ENCODE data around the gene FHOD3.

The FHOD3 gene

DNA sequence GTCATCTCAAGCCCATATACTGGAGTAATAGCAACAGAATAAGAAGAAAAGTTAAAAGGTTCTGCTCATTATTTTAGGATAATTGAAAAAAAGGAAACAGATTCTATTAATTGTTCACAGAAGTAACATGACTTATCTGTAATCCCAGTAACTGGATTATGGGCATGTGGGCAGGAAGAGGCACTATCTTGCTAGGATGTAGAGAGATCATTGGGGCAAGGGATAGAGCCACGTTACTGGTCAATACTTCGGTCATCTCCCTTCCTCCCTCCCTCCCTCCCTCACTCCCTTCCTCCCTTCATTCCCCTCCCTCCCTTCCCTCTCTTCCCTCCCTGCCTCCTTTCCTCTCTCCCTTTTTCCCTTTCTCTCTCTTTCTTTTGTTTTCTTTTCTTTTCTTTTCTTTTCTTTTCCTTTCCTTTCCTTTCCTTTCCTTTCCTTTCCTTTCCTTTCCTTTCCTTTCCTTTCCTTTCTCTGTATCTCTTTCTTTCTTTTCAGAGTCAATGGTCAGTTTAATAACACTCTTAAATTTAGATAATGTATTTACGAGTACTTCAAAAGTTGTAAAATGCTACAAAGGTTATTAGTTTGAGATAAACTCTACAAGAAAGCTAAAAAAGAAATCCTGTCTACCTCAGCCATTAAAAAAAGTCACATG, 82.8 kb downstream of the FHOD3 start:
- TF ChIP-seq CEBPB (IDR thresholded peaks at IDR 0.05): no peak
- TF ChIP-seq TCF12 (IDR thresholded peaks at IDR 0.05; ENCODE audit: low read depth): no peak
- TF ChIP-seq FOXM1 (IDR thresholded peaks at IDR 0.05; ENCODE audit: borderline replicate concordance, low read depth): no peak
- no peak for TF ChIP-seq EGR1 (IDR thresholded peaks at IDR 0.05)
- TF ChIP-seq, protein P1, sequence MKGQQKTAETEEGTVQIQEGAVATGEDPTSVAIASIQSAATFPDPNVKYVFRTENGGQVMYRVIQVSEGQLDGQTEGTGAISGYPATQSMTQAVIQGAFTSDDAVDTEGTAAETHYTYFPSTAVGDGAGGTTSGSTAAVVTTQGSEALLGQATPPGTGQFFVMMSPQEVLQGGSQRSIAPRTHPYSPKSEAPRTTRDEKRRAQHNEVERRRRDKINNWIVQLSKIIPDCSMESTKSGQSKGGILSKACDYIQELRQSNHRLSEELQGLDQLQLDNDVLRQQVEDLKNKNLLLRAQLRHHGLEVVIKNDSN (IDR thresholded peaks at IDR 0.05): no peak
- no peak for TF ChIP-seq YY1 (IDR thresholded peaks at IDR 0.05; ENCODE audit: low read depth)
- no peak for TF ChIP-seq EP300 (IDR thresholded peaks at IDR 0.05; ENCODE audit: borderline replicate concordance)
- no peak for TF ChIP-seq ZBTB7A (IDR thresholded peaks at IDR 0.05; ENCODE audit: low read depth)
- TF ChIP-seq CREB1 (IDR thresholded peaks at IDR 0.05; ENCODE audit: low read depth): no peak
- no peak for TF ChIP-seq NFIC (IDR thresholded peaks at IDR 0.05)
- TF ChIP-seq, protein P2, sequence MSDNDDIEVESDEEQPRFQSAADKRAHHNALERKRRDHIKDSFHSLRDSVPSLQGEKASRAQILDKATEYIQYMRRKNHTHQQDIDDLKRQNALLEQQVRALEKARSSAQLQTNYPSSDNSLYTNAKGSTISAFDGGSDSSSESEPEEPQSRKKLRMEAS (IDR thresholded peaks at IDR 0.05): no peak
- no peak for TF ChIP-seq TEAD4 (IDR thresholded peaks at IDR 0.05)
- TF ChIP-seq, protein P3, sequence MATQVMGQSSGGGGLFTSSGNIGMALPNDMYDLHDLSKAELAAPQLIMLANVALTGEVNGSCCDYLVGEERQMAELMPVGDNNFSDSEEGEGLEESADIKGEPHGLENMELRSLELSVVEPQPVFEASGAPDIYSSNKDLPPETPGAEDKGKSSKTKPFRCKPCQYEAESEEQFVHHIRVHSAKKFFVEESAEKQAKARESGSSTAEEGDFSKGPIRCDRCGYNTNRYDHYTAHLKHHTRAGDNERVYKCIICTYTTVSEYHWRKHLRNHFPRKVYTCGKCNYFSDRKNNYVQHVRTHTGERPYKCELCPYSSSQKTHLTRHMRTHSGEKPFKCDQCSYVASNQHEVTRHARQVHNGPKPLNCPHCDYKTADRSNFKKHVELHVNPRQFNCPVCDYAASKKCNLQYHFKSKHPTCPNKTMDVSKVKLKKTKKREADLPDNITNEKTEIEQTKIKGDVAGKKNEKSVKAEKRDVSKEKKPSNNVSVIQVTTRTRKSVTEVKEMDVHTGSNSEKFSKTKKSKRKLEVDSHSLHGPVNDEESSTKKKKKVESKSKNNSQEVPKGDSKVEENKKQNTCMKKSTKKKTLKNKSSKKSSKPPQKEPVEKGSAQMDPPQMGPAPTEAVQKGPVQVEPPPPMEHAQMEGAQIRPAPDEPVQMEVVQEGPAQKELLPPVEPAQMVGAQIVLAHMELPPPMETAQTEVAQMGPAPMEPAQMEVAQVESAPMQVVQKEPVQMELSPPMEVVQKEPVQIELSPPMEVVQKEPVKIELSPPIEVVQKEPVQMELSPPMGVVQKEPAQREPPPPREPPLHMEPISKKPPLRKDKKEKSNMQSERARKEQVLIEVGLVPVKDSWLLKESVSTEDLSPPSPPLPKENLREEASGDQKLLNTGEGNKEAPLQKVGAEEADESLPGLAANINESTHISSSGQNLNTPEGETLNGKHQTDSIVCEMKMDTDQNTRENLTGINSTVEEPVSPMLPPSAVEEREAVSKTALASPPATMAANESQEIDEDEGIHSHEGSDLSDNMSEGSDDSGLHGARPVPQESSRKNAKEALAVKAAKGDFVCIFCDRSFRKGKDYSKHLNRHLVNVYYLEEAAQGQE (IDR thresholded peaks at IDR 0.05; ENCODE audit: low read depth): no peak
- no peak for TF ChIP-seq RAD21 (IDR thresholded peaks at IDR 0.05; ENCODE audit: low read depth)
- no peak for TF ChIP-seq TAF1 (IDR thresholded peaks at IDR 0.05; ENCODE audit: low read depth)

DNA sequence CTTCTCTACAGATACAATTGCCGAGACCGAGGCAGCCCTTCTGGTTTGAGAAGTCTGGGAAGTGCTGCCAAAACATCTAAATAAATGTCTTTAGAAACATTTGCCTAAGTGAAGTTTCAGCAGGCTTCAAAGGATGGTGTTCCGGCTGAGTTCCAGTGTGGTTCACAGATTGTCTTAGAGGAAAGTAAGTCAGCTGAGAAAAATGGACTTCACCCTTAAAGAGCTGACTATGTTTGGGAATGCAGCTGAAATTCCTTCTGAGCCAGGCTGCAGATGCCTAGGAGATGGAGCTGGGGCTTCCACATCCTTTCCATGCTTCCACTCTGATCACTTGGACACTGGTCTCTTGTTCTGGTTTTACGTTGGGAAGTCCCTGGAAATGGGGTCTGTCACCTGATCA, 83.6 kb downstream of the FHOD3 start:
- no peak for TF ChIP-seq CREB1 (IDR thresholded peaks at IDR 0.05; ENCODE audit: low read depth)

DNA sequence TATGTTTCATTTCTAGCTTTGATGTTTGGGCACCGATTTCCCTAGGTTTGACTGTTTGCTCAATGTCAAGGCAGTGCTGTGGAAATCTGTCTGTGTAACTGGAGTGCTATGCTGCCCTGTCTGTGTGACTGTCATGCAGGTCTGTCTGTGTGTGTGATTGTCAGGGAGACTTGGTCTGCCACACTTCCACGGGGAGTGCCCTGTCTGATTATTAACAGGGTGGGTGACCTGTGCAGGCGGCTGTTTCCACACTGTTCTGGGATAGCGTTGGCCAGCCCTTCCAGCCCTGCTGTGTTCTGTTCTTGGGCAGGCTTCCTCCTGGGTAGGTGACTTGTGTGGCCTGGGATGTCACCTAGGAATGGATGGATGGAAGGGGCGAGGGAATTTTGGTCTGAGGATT, 85.3 kb downstream of the FHOD3 start:
- TF ChIP-seq TCF12 (IDR thresholded peaks at IDR 0.05; ENCODE audit: low read depth) (no peak), NFIC (IDR thresholded peaks at IDR 0.05) (no peak), YY1 (IDR thresholded peaks at IDR 0.05; ENCODE audit: low read depth) (no peak), ZBTB7A (IDR thresholded peaks at IDR 0.05; ENCODE audit: low read depth) (no peak), RAD21 (IDR thresholded peaks at IDR 0.05; ENCODE audit: low read depth) (no peak), CEBPB (IDR thresholded peaks at IDR 0.05) (no peak), TAF1 (IDR thresholded peaks at IDR 0.05; ENCODE audit: low read depth) (no peak), TEAD4 (IDR thresholded peaks at IDR 0.05) (no peak), EP300 (IDR thresholded peaks at IDR 0.05; ENCODE audit: borderline replicate concordance) (no peak), EGR1 (IDR thresholded peaks at IDR 0.05) (no peak), FOXM1 (IDR thresholded peaks at IDR 0.05; ENCODE audit: borderline replicate concordance, low read depth) (no peak), CREB1 (IDR thresholded peaks at IDR 0.05; ENCODE audit: low read depth) (no peak)
- TF ChIP-seq, protein P2 (IDR thresholded peaks at IDR 0.05): no peak
- TF ChIP-seq, protein P3 (IDR thresholded peaks at IDR 0.05; ENCODE audit: low read depth): no peak
- TF ChIP-seq, protein P1 (IDR thresholded peaks at IDR 0.05): no peak

DNA sequence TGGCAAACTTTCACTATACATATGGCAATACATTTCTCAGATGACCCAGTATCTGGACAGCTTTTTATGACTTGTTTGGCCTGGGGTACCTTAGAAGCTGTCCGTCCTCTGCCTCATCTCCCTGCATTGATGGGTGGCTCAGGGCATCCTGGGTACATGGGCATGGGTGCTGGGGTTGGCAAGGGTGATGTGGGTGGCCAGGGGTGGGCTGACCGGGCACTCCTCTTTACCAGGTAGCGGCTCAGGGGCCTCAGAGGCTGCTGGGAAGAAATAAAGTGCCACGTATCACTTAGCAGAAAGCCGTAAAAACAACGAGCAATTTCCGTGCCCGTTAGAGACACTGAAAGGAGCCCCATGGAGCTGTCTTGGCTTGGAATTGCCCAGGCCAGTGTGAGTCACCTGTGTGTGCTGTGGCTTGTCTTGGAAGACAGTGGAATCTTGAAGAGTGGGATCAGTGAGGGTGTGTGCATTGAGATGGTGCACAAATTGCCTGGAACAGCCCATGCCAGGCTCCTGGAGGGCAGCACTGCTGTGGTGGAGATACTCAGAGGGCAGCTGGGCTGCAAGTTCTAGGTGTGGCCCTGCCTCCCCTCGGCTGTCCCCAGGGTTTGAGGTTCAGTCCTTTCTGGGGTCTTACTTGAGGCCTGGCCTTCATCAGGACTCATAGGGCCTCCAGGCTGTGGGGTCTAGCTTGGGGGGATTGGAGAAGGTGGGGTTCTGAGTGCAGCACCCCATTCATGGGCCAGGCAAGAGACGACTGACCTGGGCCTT, 88.8 kb downstream of the FHOD3 start:
- TF ChIP-seq EP300 (IDR thresholded peaks at IDR 0.05; ENCODE audit: borderline replicate concordance) (no peak), RAD21 (IDR thresholded peaks at IDR 0.05; ENCODE audit: low read depth) (no peak), YY1 (IDR thresholded peaks at IDR 0.05; ENCODE audit: low read depth) (no peak), TCF12 (IDR thresholded peaks at IDR 0.05; ENCODE audit: low read depth) (no peak), TAF1 (IDR thresholded peaks at IDR 0.05; ENCODE audit: low read depth) (no peak), NFIC (IDR thresholded peaks at IDR 0.05) (no peak)
- TF ChIP-seq, protein P3 (IDR thresholded peaks at IDR 0.05; ENCODE audit: low read depth): no peak

Data from Ishikawa (cell line).